AG09319 (cell line): ENCODE data around the gene MRPL14.

Experiments
- DNase-seq: peaks from one replicate; pipeline ENCODE4 v3.0.0-alpha.2; 2010; ENCODE audit warnings: low read depth; ENCODE audit errors: extremely low read depth
- TF ChIP-seq, protein P1 (sequence below): IDR thresholded peaks from 2 replicates; pipeline ENCODE4 v1.5.1; 2011; ENCODE audit warnings: low read depth, mild to moderate bottlenecking, inconsistent platforms, low read length, moderate library complexity

The MRPL14 gene

DNA sequence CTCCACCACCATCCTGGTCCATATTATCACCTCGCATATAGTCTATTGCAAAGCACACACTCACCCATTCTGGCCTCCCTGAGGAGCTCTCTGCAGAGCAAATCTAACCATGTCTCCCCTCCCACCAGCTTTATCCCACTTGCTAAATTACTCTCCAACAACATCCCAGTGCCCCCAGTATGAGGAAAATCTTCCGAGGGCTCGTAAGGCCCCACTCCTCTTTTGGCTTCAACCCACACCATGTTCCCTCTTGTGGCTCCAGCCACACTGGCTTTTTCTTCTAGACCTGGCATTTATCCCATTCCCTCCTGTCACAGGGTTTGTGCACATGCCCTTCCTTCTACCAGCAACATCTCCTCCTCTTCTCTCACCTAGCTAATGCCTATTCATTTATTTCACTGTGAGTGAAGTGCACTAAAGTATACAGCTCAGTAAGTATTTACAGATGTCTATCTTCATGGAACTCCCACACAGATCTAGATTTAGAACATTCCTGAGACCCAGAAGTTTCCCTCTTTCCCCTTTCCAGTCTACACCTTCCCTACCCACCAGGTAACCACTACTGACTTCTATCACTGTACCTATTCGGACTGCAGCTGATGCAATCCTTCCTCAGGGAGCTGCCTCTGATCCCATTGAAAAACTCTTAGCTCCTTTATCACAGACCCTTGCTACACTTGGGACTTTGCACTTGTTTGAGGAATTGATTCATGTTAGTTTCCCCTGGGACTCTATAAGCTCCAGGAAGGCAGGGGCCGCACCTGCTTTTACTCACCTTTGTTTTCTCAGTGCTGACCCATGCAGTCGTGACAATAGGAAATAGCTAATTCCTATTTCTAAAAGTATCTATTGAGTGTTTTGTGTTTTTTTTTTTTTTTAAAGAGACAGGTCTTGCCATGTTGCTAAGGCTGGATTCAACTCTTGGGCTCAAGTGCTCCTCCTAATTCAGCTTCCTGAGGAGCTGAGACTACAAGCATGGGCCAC is 15.5 kb downstream of the MRPL14 start:
- TF ChIP-seq, protein P1, sequence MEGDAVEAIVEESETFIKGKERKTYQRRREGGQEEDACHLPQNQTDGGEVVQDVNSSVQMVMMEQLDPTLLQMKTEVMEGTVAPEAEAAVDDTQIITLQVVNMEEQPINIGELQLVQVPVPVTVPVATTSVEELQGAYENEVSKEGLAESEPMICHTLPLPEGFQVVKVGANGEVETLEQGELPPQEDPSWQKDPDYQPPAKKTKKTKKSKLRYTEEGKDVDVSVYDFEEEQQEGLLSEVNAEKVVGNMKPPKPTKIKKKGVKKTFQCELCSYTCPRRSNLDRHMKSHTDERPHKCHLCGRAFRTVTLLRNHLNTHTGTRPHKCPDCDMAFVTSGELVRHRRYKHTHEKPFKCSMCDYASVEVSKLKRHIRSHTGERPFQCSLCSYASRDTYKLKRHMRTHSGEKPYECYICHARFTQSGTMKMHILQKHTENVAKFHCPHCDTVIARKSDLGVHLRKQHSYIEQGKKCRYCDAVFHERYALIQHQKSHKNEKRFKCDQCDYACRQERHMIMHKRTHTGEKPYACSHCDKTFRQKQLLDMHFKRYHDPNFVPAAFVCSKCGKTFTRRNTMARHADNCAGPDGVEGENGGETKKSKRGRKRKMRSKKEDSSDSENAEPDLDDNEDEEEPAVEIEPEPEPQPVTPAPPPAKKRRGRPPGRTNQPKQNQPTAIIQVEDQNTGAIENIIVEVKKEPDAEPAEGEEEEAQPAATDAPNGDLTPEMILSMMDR: no peak
- no peak for DNase-seq

DNA sequence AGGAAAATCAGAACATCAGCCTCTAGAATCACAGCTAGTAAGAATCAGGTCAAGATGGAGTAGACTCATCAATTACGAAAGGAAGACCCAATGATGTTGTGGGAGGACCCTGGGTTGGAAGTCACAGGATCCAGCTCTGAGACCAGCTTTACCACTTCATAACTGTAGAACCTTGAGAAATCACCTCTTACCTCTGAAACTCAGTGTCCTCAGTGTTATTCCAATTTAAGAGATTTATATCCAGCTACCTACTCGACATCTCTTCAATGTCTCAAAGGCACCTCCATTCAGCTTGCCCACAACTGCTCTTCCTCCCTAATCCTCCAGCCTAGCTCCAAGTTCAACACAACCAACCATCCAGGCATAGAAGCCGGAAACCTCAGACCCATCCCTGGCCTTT is 16.3 kb downstream of the MRPL14 start:
- TF ChIP-seq, protein P1: no peak
- no peak for DNase-seq

DNA sequence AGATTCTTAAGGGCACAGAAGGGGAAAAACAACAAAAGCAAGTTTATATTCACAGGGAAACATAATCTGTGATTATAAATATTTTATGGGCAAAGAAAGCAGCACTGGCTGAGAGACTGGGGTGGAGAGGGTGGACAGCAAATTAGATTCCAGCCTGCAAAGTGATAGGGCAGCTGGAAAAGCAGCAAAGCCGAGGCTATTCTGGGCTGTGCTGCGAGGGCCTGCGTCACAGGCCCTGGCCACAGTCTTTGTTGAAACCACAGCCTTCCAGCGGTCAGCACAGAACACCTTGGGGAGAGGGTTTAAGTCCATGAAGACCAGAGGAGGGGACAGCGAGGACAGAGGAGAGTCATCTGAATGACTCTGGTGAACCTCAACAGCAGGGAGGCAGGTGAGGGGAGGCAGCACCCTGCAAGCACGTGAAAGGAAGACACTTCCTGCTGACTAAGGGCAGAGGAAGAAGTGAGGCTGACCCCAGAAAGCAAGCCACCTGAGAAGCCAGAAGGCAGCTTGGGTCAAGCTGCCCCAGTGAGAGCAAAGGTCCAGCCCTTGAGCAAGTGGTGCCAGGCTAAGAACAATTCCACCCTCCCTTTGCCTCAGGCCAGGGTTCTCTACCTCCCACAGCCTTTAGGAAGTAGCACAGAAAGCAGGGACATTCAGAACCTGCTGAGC is 17.1 kb downstream of the MRPL14 start:
- TF ChIP-seq, protein P1: no peak
- no peak for DNase-seq

DNA sequence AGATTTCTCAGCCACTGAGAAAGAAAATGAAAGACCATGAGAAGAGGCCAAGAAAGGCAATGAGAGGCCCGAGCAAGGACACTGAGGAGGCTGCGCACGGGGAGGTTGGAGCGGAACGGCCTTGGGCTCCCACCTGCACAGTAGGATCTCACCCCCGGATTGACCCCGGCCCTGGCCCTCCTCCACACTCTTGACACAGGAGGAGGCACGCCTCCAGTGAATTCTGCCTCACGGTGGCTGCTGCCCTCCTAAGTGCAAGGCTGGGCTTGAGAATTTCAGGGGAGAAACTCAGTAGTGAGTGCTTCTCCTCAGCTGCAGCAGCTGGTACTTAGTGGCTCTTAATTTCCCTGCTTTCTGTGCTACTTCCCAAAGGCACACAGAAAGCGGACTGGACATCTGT is 18.0 kb downstream of the MRPL14 start:
- TF ChIP-seq, protein P1: no peak
- no peak for DNase-seq

DNA sequence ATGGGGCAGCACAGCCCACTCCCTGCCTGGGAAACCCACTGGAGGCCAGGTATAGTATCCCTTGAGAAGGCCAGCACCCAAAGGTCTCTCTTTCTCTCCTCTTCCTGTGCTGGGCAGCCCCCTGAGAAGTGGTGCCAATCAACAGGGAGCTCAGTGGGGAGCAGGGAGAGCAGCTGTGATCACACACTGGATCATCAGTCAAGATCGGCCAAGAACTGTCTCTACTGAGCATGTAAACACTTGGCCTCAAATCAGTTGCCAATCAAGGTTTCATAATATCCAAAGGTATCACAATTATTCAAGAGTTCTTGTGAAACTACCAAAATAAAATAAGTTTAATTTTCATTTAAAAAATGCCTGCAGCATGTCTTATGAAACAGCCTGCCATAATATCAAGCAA is 18.8 kb downstream of the MRPL14 start:
- TF ChIP-seq, protein P1: no peak
- DNase-seq: no peak

DNA sequence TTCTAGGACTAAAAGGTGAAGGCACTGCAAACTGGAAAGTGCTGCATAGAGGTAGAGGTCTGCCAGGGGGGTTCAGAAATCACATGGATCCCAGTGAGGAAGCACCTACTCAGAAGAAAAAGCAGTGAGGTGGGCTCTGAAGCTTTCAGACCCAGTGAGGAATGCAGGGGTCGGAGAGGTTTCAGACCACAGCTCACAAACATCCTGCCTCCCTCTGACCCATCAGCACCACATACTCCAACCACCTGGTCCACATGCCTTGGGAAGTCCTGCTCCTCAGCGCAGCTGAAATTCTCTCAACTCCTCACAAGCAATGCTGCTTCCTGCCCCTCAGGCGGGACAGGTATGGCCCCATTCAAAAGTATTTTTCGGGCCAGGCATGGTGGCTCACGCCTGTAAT is 20.2 kb downstream of the MRPL14 start:
- no peak for DNase-seq
- TF ChIP-seq, protein P1: no peak
